B cell (primary cell): ENCODE measurements around the gene OTULINL. TPM values are rescaled to one million over a fixed set of nuclear protein-coding genes. Genes with fewer than 3 reads are reported as not detected.

Experiments
- ATAC-seq: fragments of 200-7000 bp; cut with Tn5 transposase; one replicate; pipeline ENCODE4 v1.10.0; 2021; ENCODE audit warnings: low read depth, mild to moderate bottlenecking, moderate number of reproducible peaks, moderate library complexity
- CTCF ChIA-PET: fragments of 350-600 bp; sonication (Branson Sonifier 250); formaldehyde crosslinking; loops from one replicate; lab custom pipeline; 2021; ENCODE audit warnings: antibody characterized with exemption, inconsistent platforms; lab: Charles Lee
- POLR2A ChIA-PET: fragments of 350-600 bp; sonication (Branson Sonifier 250); formaldehyde crosslinking; loops from one replicate; lab custom pipeline; 2021; ENCODE audit warnings: antibody characterized with exemption; lab: Charles Lee
- DNase-seq: peaks from one replicate; pipeline ENCODE4 v3.0.0; 2013
- H2AFZ ChIP-seq: 2 replicates; pipeline ENCODE4 v1.6.1; 2012; ENCODE audit warnings: mild to moderate bottlenecking, low read depth, low read length; ENCODE audit not compliant: insufficient read depth, poor library complexity, severe bottlenecking
- H3K27ac ChIP-seq, 2 donors: 1 replicate in 1 of 2; 2 replicates in 1 of 2; pipeline ENCODE4 v1.5.1; 2012 to 2013; ENCODE audit warnings: low read length in 2 of 2, mild to moderate bottlenecking in 2 of 2, moderate library complexity in 1 of 2
- H3K27me3 ChIP-seq, 4 experiments: fragments of 200-600 bp in 1 of 4; sonication (generic) in 1 of 4; replicated peaks in 1 of 4; 1 replicate in 2 of 4; 2 replicates in 2 of 4; pipeline versions ENCODE4 v1.6.1 to v1.7.0; 2013 to 2016; ENCODE audit warnings: low read length in 3 of 4, mild to moderate bottlenecking in 2 of 4, mixed read lengths in 1 of 4, moderate library complexity in 1 of 4; ENCODE audit not compliant: insufficient read depth in 4 of 4, control insufficient read depth in 3 of 4; ENCODE audit errors: control extremely low read depth in 1 of 4
- H3K36me3 ChIP-seq, 2 experiments: replicated peaks in 1 of 2; 1 replicate in 1 of 2; 2 replicates in 1 of 2; pipeline versions ENCODE4 v1.6.1 to v1.7.1; 2013; ENCODE audit warnings: low read length in 1 of 2; ENCODE audit not compliant: insufficient read depth in 2 of 2, control insufficient read depth in 1 of 2; ENCODE audit errors: control extremely low read depth in 1 of 2, extremely low read depth in 1 of 2
- H3K4me1 ChIP-seq, 2 donors: fragments of 200-600 bp in 1 of 2; sonication (generic) in 1 of 2; 1 replicate in 1 of 2; 2 replicates in 1 of 2; pipeline versions ENCODE4 v1.5.1 to v1.6.1; 2013 to 2017; ENCODE audit warnings: low read length in 2 of 2; ENCODE audit not compliant: control insufficient read depth in 2 of 2, insufficient read depth in 2 of 2
- H3K4me2 ChIP-seq: replicated peaks from 2 replicates; pipeline ENCODE3; 2012; ENCODE audit warnings: mild to moderate bottlenecking, low read depth, low read length; ENCODE audit not compliant: poor library complexity, severe bottlenecking
- H3K4me3 ChIP-seq, 5 experiments: fragments of 200-600 bp in 1 of 5; sonication (generic) in 1 of 5; 1 replicate in 3 of 5; 2 replicates in 2 of 5; pipeline versions ENCODE4 v1.5.1 to v1.7.0; 2011 to 2016; ENCODE audit warnings: low read length in 4 of 5, mild to moderate bottlenecking in 4 of 5, low read depth in 2 of 5, control low read depth in 1 of 5, moderate library complexity in 1 of 5; ENCODE audit not compliant: insufficient read depth in 1 of 5; ENCODE audit errors: control extremely low read depth in 1 of 5, extremely low read depth in 1 of 5
- H3K79me2 ChIP-seq: fragments of 200-600 bp; sonication (generic); one replicate; pipeline ENCODE4 v1.6.0; 2016; ENCODE audit warnings: low read length; ENCODE audit not compliant: control insufficient read depth, insufficient read depth
- H3K9ac ChIP-seq: fragments of 200-600 bp; sonication (generic); 2 replicates; pipeline ENCODE4 v1.6.1; 2017; ENCODE audit warnings: mild to moderate bottlenecking, low read length, moderate library complexity
- H3K9me3 ChIP-seq, 3 donors: one replicate each; pipeline versions ENCODE4 v1.6.1 to v1.7.1; 2013; ENCODE audit warnings: low read length in 2 of 3; ENCODE audit not compliant: control insufficient read depth in 2 of 3, insufficient read depth in 1 of 3; ENCODE audit errors: control extremely low read depth in 1 of 3
- H4K20me1 ChIP-seq: 2 replicates; pipeline ENCODE4 v1.6.0; 2012; ENCODE audit warnings: mild to moderate bottlenecking, low read length; ENCODE audit not compliant: insufficient read depth, control insufficient read depth, poor library complexity, severe bottlenecking
- H3K27ac Mint-ChIP-seq: one replicate; pipeline ENCODE4 v1.8.0; 2021; ENCODE audit warnings: mixed read lengths
- H3K27me3 Mint-ChIP-seq: one replicate; pipeline ENCODE4 v1.8.0; 2021; ENCODE audit warnings: mixed read lengths
- H3K4me1 Mint-ChIP-seq: one replicate; pipeline ENCODE4 v1.8.0; 2021; ENCODE audit warnings: mixed read lengths
- H3K4me3 Mint-ChIP-seq: one replicate; pipeline ENCODE4 v1.8.0; 2021; ENCODE audit warnings: mixed read lengths
- H3K9me3 Mint-ChIP-seq: one replicate; pipeline ENCODE4 v1.8.0; 2022; ENCODE audit warnings: mixed read lengths; ENCODE audit not compliant: insufficient read depth
- EZH2 ChIP-seq: IDR thresholded peaks from 2 replicates; pipeline ENCODE4 v1.6.1; 2012; ENCODE audit warnings: borderline replicate concordance, low read depth, mild to moderate bottlenecking, moderate library complexity, low read length; ENCODE audit not compliant: insufficient read depth, poor library complexity, severe bottlenecking
- WGBS: methylation state at CpG from one replicate; pipeline ENCODE4 v1.1.5; 2013; ENCODE audit warnings: missing lambda C conversion rate; ENCODE audit not compliant: insufficient coverage; 5-methylcytosine and 5-hydroxymethylcytosine counted together
- intact Hi-C: fragments of 100-400 bp; cut with micrococcal nuclease; formaldehyde crosslinking; loops from one replicate; pipeline ENCODE4 v1.10.0; 2022
- polyA plus RNA-seq: library from polyadenylated mRNA; depleted of rRNA; stranded (reverse); fragments of >200 nt; gene quantifications from 2 replicates; pipeline ENCODE4 v1.2.3, GENCODE V29; 2012
- total RNA-seq, 2 donors: library from RNA; stranded (reverse); fragments of 120-200 nt in 1 of 2; gene quantifications; 1 replicate in 1 of 2; 2 replicates in 1 of 2; pipeline versions ENCODE4 v1.2.3 to v1.2.4, GENCODE V29; 2013 to 2022
- TF ChIP-seq, protein P1 (sequence below): fragments of 200-600 bp; IDR thresholded peaks from one replicate; pipeline ENCODE4 v1.8.0; 2022; ENCODE audit warnings: antibody characterized with exemption, mild to moderate bottlenecking

OTULINL gene
- total and polyA plus RNA-seq, 2 donors (not counting 1 experiment from before 2014, with no cell fraction given): 0.33 to 0.81 TPM

DNA sequence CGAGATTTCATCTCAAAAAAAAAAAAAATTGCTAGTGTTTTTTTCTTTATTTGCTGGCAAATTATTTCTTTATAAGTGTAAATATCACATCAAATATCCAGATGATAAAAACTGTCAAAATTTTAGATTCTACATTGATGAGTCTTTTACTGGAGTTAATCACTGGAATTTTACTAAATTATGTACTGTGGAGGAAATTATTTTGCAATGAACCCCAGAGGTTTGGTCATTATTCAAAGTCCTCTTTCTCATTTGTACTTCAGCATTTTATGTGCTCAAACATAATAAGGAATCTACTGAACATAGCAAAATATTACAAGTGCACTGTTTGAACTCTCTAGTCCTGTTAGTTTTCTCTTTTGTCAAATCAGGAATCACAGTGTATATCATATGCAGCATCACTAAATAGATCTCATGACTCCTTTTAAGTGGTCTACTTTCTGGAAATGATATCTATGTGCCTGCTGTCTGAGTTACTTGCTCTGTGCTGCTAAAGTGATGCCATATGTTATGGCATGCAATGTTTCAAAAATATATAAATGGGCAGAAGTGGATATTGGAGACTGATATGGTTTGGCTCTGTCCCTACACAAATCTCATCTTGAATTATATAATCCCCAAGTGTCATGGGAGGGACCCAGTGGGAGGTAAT lies 18.0 kb downstream of the OTULINL start:
- H3K9me3 Mint-ChIP-seq: no peaks in the 10 kb centered on the region
- H2AFZ ChIP-seq: no peak overlapping the region
- DNase-seq (no peak), ATAC-seq (no peak)
- no peak overlapping the region for H3K4me3 ChIP-seq
- H3K4me2 ChIP-seq: no peak overlapping the region
- peaks cover 16% of the 10 kb centered on the region for H3K4me1 Mint-ChIP-seq
- no peak overlapping the region for H3K4me3 Mint-ChIP-seq
- no peak for TF ChIP-seq EZH2
- TF ChIP-seq, protein P1, sequence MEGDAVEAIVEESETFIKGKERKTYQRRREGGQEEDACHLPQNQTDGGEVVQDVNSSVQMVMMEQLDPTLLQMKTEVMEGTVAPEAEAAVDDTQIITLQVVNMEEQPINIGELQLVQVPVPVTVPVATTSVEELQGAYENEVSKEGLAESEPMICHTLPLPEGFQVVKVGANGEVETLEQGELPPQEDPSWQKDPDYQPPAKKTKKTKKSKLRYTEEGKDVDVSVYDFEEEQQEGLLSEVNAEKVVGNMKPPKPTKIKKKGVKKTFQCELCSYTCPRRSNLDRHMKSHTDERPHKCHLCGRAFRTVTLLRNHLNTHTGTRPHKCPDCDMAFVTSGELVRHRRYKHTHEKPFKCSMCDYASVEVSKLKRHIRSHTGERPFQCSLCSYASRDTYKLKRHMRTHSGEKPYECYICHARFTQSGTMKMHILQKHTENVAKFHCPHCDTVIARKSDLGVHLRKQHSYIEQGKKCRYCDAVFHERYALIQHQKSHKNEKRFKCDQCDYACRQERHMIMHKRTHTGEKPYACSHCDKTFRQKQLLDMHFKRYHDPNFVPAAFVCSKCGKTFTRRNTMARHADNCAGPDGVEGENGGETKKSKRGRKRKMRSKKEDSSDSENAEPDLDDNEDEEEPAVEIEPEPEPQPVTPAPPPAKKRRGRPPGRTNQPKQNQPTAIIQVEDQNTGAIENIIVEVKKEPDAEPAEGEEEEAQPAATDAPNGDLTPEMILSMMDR: no peak
- H3K27me3 ChIP-seq: no peaks in the 10 kb centered on the region
- H3K9me3 ChIP-seq: peaks cover 0 to under 1% (median 0%) of the 10 kb centered on the region in 3 donors
- intact Hi-C loops: no loop called here
- H3K36me3 ChIP-seq: no peaks in the 10 kb centered on the region
- H4K20me1 ChIP-seq: no peaks in the 10 kb centered on the region
- no CpG with 5 or more reads among the region's 1 CpG for WGBS
- H3K79me2 ChIP-seq: no peaks in the 10 kb centered on the region
- H3K9ac ChIP-seq: no peak overlapping the region
- CTCF ChIA-PET: no interaction called here
- H3K27ac Mint-ChIP-seq: no peak overlapping the region
- peaks cover 4% of the 10 kb centered on the region for H3K27me3 Mint-ChIP-seq
- H3K27ac ChIP-seq: no peak overlapping the region
- peaks cover 15 to 16% of the 10 kb centered on the region in 2 donors for H3K4me1 ChIP-seq
- POLR2A ChIA-PET: no interaction called here

DNA sequence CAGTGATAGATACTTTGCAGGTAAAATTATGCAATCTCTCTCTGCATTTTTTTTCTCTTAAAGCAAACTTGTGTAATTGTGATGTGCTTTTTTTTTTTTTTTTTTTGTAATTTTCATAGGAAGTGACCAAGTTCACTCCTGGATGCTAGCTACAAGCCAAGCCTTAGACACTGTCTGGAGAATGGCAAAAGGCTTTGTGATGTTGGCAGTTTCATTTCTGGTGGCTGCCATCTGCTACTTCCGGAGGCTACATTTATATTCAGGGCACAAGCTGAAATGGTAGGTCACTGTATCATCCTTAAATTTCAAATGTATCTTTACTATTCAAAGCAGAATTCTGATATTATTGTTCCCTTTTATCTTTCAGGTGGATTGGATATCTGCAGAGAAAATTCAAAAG lies 19.3 kb downstream of the OTULINL start:
- Histone ChIP-seq H3K27ac (no peak overlapping the region), H3K9me3 (peaks cover 0 to 6% (median 0%) of the 10 kb centered on the region in 3 donors), H3K4me2 (no peak overlapping the region), H3K4me3 (no peak overlapping the region), H3K27me3 (no peaks in the 10 kb centered on the region), H3K79me2 (no peaks in the 10 kb centered on the region), H3K9ac (no peak overlapping the region), H2AFZ (no peak overlapping the region), H3K4me1 (peaks cover 2 to 4% of the 10 kb centered on the region in 2 donors), H3K36me3 (no peaks in the 10 kb centered on the region), H4K20me1 (no peaks in the 10 kb centered on the region)
- H3K4me3 Mint-ChIP-seq: no peak overlapping the region
- CTCF ChIA-PET: no interaction called here
- intact Hi-C loops: no loop called here
- H3K27me3 Mint-ChIP-seq: peaks cover 4% of the 10 kb centered on the region
- POLR2A ChIA-PET: no interaction called here
- ATAC-seq: no peak
- peaks cover 5% of the 10 kb centered on the region for H3K4me1 Mint-ChIP-seq
- no peaks in the 10 kb centered on the region for H3K9me3 Mint-ChIP-seq
- H3K27ac Mint-ChIP-seq: no peak overlapping the region
- no CpG with 5 or more reads among the region's 1 CpG for WGBS
- TF ChIP-seq, protein P1: no peak
- no peak for TF ChIP-seq EZH2
- DNase-seq: no peak
